Measurements from ENCODE around the gene KCNIP4.

Gene KCNIP4

GRCh38 chr4:20944451-20944850, 1004.1 kb downstream of the KCNIP4 start:
- no peak for DNase-seq (ENCODE audit: low spot score)

- no peak for DNase-seq (ENCODE audit: low spot score)
Measured at GRCh38 chr4:20938204-20938603, 1010.4 kb downstream of the KCNIP4 start.

- no peak for DNase-seq (ENCODE audit: low spot score)
Measured at GRCh38 chr4:20926529-20926928, 1022.0 kb downstream of the KCNIP4 start.

- DNase-seq (ENCODE audit: low spot score) = no peak
Measured at GRCh38 chr4:20925176-20925575, 1023.4 kb downstream of the KCNIP4 start.

- DNase-seq (ENCODE audit: low spot score) = no peak
Measured at GRCh38 chr4:20922962-20923361, 1025.6 kb downstream of the KCNIP4 start.

GRCh38 chr4:20916106-20916505, 1032.5 kb downstream of the KCNIP4 start:
- DNase-seq (ENCODE audit: low spot score) = no peak

GRCh38 chr4:20904966-20905365, 1043.6 kb downstream of the KCNIP4 start:
- DNase-seq (ENCODE audit: low spot score) = no peak

- no peak for DNase-seq (ENCODE audit: low spot score)
Measured at GRCh38 chr4:20901851-20902250, 1046.7 kb downstream of the KCNIP4 start.

GRCh38 chr4:20899591-20899990, 1049.0 kb downstream of the KCNIP4 start:
- DNase-seq (ENCODE audit: low spot score) = no peak

- no peak for DNase-seq (ENCODE audit: low spot score)
Measured at GRCh38 chr4:20895988-20896387, 1052.6 kb downstream of the KCNIP4 start.

GRCh38 chr4:20895208-20895607, 1053.4 kb downstream of the KCNIP4 start:
- DNase-seq (ENCODE audit: low spot score) = no peak

GRCh38 chr4:20890761-20891160, 1057.8 kb downstream of the KCNIP4 start:
- no peak for DNase-seq (ENCODE audit: low spot score)

- DNase-seq (ENCODE audit: low spot score) = no peak
Measured at GRCh38 chr4:20889901-20890300, 1058.7 kb downstream of the KCNIP4 start.

GRCh38 chr4:20883677-20884076, 1064.9 kb downstream of the KCNIP4 start:
- DNase-seq (ENCODE audit: low spot score) = no peak

- no peak for DNase-seq (ENCODE audit: low spot score)
Measured at GRCh38 chr4:20883231-20883630, 1065.3 kb downstream of the KCNIP4 start.

GRCh38 chr4:20882500-20882899, 1066.1 kb downstream of the KCNIP4 start:
- no peak for DNase-seq (ENCODE audit: low spot score)

- DNase-seq (ENCODE audit: low spot score) = no peak
Measured at GRCh38 chr4:20881658-20882057, 1066.9 kb downstream of the KCNIP4 start.

- DNase-seq (ENCODE audit: low spot score) = no peak
Measured at GRCh38 chr4:20878806-20879205, 1069.8 kb downstream of the KCNIP4 start.

- no peak for DNase-seq (ENCODE audit: low spot score)
Measured at GRCh38 chr4:20870436-20870835, 1078.1 kb downstream of the KCNIP4 start.

GRCh38 chr4:20868108-20868507, 1080.5 kb downstream of the KCNIP4 start:
- DNase-seq (ENCODE audit: low spot score) = no peak

- DNase-seq (ENCODE audit: low spot score) = no peak
Measured at GRCh38 chr4:20860878-20861277, 1087.7 kb downstream of the KCNIP4 start.

- DNase-seq (ENCODE audit: low spot score) = no peak
Measured at GRCh38 chr4:20859097-20859781, 1089.3 kb downstream of the KCNIP4 start.

GRCh38 chr4:20857081-20857480, 1091.5 kb downstream of the KCNIP4 start:
- DNase-seq (ENCODE audit: low spot score) = no peak

GRCh38 chr4:20847124-20847747, 1101.3 kb downstream of the KCNIP4 start:
- DNase-seq (ENCODE audit: low spot score) = no peak
